HG03575 (cell line): ENCODE results near the gene GRHL3.

Source experiments
- ATAC-seq: cut with Tn5 transposase; IDR thresholded peaks from one replicate; pipeline ENCODE4 v1.9.1; 2021; ENCODE audit not compliant: unreplicated experiment, insufficient number of reproducible peaks, low FRiP score; ENCODE audit errors: extremely low read depth

Gene GRHL3

GRCh38 chr1:24386241-24386640, 67.1 kb downstream of the GRHL3 start:
- no peak for ATAC-seq

GRCh38 chr1:24386931-24387330, 67.8 kb downstream of the GRHL3 start:
- ATAC-seq: no peak

GRCh38 chr1:24387636-24388175, 68.5 kb downstream of the GRHL3 start:
- no peak for ATAC-seq

- ATAC-seq: no peak
Observed at GRCh38 chr1:24388331-24388885, 69.3 kb downstream of the GRHL3 start.

- ATAC-seq: no peak
Observed at GRCh38 chr1:24389231-24389678, 70.1 kb downstream of the GRHL3 start.

- ATAC-seq: no peak
Observed at GRCh38 chr1:24390924-24391782, 72.0 kb downstream of the GRHL3 start.

- peak; percentile 46 for ATAC-seq
Observed at GRCh38 chr1:24391882-24392603, 72.9 kb downstream of the GRHL3 start.

GRCh38 chr1:24392604-24392946, 73.4 kb downstream of the GRHL3 start:
- no peak for ATAC-seq

GRCh38 chr1:24392982-24393650, 74.0 kb downstream of the GRHL3 start:
- no peak for ATAC-seq

- ATAC-seq: no peak
Observed at GRCh38 chr1:24393892-24394291, 74.7 kb downstream of the GRHL3 start.

- no peak for ATAC-seq
Observed at GRCh38 chr1:24400065-24400464, 80.9 kb downstream of the GRHL3 start.

- ATAC-seq: no peak
Observed at GRCh38 chr1:24403806-24404205, 84.6 kb downstream of the GRHL3 start.
